NCI-H146 treated with DMSO at 0.1 percent for 48 hours (cell line): ENCODE measurements around the gene EYA2.
"Not testable (repeated sequence)": the region's sequence is repeated elsewhere in the genome, so short reads cannot be mapped to it uniquely, and the experiment has no call there.

Experiments used
- DNase-seq: peaks from one replicate; lab custom pipeline; 2025; ENCODE audit not compliant: unreplicated experiment; lab: John Stamatoyannopoulos, UW

EYA2 gene

DNA sequence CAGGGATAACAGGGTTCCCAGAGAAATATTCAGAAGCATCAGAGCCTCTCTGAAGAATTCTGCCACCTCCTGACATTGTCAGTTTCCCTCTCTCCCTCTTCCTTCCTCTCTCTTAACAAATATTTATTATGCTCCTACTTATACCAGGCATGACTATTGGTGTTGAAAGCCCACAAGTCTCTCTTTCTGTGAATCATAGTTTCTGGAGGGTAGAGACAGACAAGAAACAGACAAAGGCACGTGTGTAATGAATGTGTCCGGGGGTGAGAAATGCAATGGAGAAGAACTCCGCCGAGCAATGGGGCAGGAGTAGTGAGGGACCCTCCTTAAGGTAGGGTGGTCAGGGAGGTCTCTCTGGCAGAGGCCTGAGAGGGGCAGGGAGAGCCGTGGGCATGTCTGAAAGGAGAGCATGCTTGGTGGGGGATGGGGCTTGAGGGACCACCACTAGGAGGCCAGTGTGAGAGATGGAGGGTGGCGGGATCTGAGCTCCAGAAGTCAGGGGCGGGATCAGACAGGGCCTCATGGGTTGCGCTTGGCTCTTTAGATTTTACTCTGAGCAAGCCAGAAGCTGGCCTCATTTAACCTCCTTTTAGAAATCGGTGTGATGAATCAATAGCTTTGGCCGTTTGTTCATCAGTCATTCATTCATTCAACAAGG lies 57.3 kb downstream of the EYA2 start:
- DNase-seq, result no peak

DNA sequence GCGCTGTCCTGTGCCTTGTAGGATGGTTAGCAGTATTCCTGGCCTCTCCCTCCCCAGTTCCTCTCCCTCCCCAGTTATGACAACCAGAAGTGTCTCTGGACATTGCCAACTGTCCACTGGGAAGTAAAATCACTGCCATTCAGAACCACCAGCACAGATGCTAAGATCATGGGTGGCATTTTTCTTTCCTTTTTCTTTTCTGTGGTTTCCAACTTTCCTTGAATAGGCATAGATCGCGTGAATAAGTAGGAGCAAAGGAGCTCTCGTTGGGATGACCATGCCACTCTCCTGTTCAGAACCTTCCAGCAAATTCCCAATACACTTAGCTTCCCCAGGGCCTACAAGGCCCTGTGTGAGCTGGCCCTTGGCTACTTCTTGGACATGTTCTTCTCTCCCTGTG lies 59.0 kb downstream of the EYA2 start:
- DNase-seq, result no peak

- no peak for DNase-seq
Measured at GRCh38 chr20:46954490-46955038, 59.9 kb downstream of the EYA2 start.

DNA sequence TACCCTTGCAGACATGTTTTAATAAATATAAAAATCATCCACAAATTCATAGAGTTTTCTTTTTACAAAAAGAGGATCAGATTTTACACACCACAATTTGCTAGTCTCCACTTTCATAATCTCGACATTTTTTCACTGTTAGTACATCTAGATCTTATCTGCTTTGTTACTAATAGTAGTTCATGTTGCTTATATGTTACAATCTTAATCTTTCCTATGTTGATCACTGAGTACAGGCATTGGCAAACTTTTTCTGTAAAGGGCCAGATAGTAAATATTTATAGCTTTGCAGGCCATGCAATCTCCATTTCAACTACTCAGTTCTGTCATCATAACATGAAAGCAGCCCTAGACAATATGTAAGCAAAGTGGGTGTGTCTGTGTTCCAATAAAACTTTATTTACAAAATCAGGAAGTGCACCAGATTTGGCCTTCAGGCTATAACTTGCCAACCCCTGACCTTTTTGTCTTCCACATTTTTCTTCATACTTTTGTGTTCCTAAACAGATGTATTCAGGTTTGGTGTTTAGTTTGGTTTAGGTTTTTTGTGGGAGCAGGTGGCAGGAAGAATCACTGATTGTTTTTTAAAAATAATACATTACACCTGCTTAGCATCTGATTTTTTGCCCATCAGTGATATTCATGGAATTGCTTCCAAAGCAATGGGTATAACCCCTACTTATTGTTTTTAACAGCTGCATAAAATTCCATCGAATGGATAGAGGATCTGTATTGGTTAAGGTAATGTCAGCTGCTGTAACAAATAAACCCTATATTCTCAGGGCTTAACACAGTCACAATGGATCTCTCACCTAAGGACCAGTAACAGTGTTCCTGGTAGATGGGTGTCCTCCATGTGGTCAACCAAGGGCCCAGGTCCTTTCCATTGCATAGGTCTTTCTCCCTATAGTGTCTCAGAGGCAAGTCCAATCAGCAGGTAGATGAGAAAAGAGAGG lies 61.2 kb downstream of the EYA2 start:
- DNase-seq, result no peak

GRCh38 chr20:46959081-46959692 lies 64.5 kb downstream of the EYA2 start:
- DNase-seq, result no peak

GRCh38 chr20:46959821-46960220 lies 65.2 kb downstream of the EYA2 start:
- no peak for DNase-seq

DNA sequence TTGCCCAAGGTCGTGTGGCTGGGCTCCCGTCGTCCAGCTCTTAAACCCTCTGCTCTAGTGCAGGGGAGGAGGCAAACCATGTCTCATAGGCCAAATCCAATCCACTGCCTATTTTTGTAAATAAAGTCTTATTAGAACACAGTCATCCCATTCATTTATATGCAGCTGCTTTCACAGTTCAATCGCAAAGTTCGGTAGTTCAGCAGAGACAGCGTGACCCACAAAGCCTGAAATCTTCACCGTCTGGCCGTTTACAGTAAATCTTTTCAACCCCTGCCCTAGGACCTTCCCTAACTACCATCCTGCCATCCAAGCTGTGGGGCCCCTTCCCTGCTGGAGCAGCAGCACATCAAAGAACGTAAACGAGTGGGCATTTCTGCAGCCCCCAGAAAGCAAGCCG lies 65.9 kb downstream of the EYA2 start:
- no peak for DNase-seq

- not testable (repeated sequence) for DNase-seq
Measured at GRCh38 chr20:46961968-46962367, 67.3 kb downstream of the EYA2 start.

GRCh38 chr20:46962452-46963195 lies 68.0 kb downstream of the EYA2 start:
- no peak for DNase-seq

- DNase-seq, result no peak
Measured at GRCh38 chr20:46963196-46963529, 68.5 kb downstream of the EYA2 start.

DNA sequence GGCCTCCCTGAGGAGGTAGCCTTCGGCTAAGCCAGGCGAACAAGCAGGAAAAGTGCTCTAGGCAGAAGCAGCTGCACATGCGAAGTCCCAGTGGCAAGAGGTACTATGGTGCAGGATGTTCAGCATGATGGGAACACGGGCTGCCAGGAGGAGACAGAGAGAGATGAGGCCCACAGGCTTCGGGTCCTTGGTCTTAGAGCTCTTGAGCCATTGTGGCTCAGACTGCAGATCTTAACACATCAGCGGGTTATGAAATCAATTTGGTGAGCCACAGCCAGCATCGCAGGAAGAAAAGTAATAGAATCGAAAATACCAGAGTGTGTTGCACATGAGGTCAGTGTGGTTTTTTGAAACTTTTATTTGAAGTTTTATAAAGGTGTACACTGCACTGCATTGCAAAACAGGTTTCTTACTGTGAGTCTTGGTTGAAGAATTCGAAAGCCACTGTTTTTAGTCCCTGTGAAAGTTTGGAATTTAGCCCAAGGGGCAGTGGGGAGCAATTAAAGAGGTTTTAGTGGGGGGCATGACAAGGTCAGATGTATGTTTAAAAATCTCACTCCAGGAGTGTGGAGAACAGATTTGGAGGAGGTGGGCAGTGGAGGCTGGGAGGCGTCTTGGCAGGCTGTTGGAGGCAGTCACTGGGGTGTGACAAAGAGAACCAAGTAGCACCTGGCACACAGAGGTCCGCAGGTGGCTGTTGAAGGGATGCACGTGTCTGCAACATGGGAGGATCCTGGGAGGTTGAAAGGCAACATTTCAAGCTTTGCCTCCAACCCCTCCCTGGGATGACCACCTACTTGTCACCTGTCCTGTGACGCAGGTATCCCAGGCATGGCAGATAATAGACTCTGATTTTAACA lies 69.3 kb downstream of the EYA2 start:
- DNase-seq, result no peak

DNA sequence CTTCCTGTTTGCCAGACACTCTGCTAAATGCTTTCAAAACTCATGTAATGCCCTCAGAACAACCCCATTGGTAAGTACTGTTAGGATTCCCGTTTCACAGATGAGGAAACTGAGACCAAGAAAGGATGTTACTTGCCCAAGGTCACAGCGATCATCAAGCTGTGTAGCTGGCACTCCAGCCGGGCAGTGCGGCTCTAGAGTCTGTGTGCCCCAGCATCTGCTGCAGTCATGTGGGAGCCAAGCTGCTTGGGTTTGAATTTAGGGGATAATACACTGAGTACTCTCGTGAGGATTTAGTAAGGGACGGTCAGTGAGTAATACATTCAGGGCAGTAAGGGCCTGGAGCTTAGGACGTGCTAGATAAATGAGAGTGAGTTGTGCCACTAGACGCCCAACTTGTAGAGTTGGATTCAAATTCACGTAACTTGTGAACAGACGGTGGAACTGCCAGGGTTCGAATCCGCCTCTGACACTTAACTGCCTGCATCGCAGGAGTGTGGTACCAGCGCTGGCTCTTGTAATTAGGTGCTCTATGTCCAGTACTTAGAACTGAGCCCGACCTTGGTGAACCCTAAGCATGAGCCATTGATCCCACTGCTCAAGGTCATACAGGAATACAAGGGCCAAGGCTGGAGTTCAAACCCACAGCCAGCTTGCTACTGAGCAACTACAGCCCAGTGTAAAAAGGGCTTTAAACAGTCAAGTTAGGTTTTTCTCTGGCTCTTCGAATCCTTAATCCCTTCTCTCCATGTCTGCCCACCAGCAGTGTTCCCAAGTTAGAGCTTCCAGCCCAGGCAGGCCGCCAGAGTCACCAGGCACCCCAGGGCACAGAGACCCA lies 70.2 kb downstream of the EYA2 start:
- no peak for DNase-seq

DNA sequence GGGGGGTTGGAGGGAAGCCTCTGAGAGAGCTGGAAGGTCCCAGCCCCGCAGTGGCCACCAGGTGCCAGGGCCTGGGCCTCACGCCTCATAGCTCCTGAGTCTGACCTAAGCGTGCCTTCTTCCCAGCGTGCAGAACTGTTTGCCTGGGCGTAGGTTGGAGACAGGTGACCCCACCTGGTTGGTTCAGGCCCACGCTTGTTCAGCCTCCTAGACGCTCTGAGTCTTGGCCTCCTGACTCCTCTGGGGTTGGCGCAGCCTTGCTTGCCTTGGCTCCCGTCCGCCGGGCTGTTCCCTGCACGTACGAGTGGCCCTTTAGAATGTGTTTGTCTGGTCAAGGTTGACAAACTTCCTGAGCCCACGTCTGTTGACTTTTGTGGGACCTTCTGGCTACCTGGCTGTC lies 70.8 kb downstream of the EYA2 start:
- no peak for DNase-seq

DNA sequence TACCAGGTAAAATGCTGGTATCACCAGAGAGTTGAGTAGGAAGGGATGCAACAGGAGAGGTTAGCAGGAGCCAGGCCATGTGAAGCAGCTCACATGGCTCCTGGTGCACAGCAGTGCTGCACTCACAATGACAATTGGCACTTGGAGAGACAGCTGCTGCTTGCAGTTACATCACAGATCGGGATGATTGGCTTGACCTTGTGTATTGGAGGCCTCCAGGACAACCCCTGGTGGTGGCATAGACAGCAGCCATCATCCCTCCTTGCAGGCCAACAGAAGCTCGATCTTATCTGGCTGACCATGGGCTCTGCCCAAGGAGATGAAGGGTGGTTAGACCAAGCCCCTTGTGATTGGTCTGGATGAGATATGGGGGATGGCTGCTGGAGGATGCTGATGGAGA lies 73.0 kb downstream of the EYA2 start:
- peak; percentile 40 for DNase-seq

- no peak for DNase-seq
Measured at GRCh38 chr20:46970937-46971630, 76.4 kb downstream of the EYA2 start.

GRCh38 chr20:46973766-46974165 lies 79.1 kb downstream of the EYA2 start:
- DNase-seq, result no peak

GRCh38 chr20:46974669-46975434 lies 80.2 kb downstream of the EYA2 start:
- no peak for DNase-seq

GRCh38 chr20:46975976-46976375 lies 81.3 kb downstream of the EYA2 start:
- no peak for DNase-seq
